NOMO-1 treated with DMSO at 0.1 percent for 48 hours (cell line): Measurements from ENCODE around the gene PLCG2.
A peak's percentile ranks its signal among the peaks of the same experiment; 100 is the strongest.
"Not testable (repeated sequence)": the region's sequence is repeated elsewhere in the genome, so short reads cannot be mapped to it uniquely, and the experiment has no call there.

Source experiments
- DNase-seq: peaks from one replicate; lab custom pipeline; 2025; ENCODE audit not compliant: unreplicated experiment; lab: John Stamatoyannopoulos, UW

The PLCG2 gene

GRCh38 chr16:81778861-81779535, at the start of gene PLCG2:
Gene PLCG2, plus strand, starts transcription at chr16:81779291. Its CDS starts 6,699 bp downstream, at chr16:81785990.
- peak; percentile 79 for DNase-seq

GRCh38 chr16:81729451-81729850, 49.6 kb upstream of the PLCG2 start:
- DNase-seq, result no peak

GRCh38 chr16:81730090-81731051, 48.7 kb upstream of the PLCG2 start:
- no peak for DNase-seq

GRCh38 chr16:81731649-81732048, 47.4 kb upstream of the PLCG2 start:
- DNase-seq, result no peak

GRCh38 chr16:81732699-81733098, 46.4 kb upstream of the PLCG2 start:
- DNase-seq, result no peak

- DNase-seq, result no peak
These were observed 45.8 kb upstream of the PLCG2 start for GRCh38 chr16:81733295-81733694.

GRCh38 chr16:81734632-81735434, 44.3 kb upstream of the PLCG2 start:
- no peak for DNase-seq

- peak; percentile 76 for DNase-seq
These were observed 41.1 kb upstream of the PLCG2 start for GRCh38 chr16:81737885-81738536.

GRCh38 chr16:81738783-81739496, 40.2 kb upstream of the PLCG2 start:
- peak; percentile 95 for DNase-seq

- no peak for DNase-seq
These were observed 39.6 kb upstream of the PLCG2 start for GRCh38 chr16:81739503-81739902.

- peak; percentile 59 for DNase-seq
These were observed 38.9 kb upstream of the PLCG2 start for GRCh38 chr16:81740169-81740568.

GRCh38 chr16:81741430-81741770, 37.7 kb upstream of the PLCG2 start:
- not testable (repeated sequence) for DNase-seq

- DNase-seq, result no peak
These were observed 34.7 kb upstream of the PLCG2 start for GRCh38 chr16:81744385-81744784.

- DNase-seq, result no peak
These were observed 34.2 kb upstream of the PLCG2 start for GRCh38 chr16:81744911-81745310.

GRCh38 chr16:81745704-81746558, 33.2 kb upstream of the PLCG2 start:
- peak; percentile 47 for DNase-seq

- no peak for DNase-seq
These were observed 32.5 kb upstream of the PLCG2 start for GRCh38 chr16:81746566-81746965.

- no peak for DNase-seq
These were observed 30.5 kb upstream of the PLCG2 start for GRCh38 chr16:81748476-81749198.

GRCh38 chr16:81752225-81752875, 26.7 kb upstream of the PLCG2 start:
- DNase-seq, result peak; percentile 99
